ENCODE results near the gene ST3GAL3.

- no peak for TF ChIP-seq POLR2AphosphoS5 (IDR thresholded peaks at IDR 0.05; ENCODE audit: low read depth, low read length)
- TF ChIP-seq REST (IDR thresholded peaks at IDR 0.05; ENCODE audit: insufficient read depth in 1 of 2, low read depth in 2 of 2, low read length in 1 of 2), result no peak
- no peak for TF ChIP-seq CTCF (IDR thresholded peaks at IDR 0.05)
- TF ChIP-seq SIN3A (IDR thresholded peaks at IDR 0.05; ENCODE audit: borderline replicate concordance, insufficient read depth, low read depth, low read length), result no peak
Measured at GRCh38 chr1:43786201-43786958, 79.0 kb downstream of the ST3GAL3 start.
